ENCODE data around the gene DIAPH2. TPM values are rescaled to one million over a fixed set of nuclear protein-coding genes. Genes with fewer than 3 reads are reported as not detected.

DIAPH2 gene
- total RNA-seq, 2 donors from 2014 or later, result 11.6 to 12.7 TPM

DNA sequence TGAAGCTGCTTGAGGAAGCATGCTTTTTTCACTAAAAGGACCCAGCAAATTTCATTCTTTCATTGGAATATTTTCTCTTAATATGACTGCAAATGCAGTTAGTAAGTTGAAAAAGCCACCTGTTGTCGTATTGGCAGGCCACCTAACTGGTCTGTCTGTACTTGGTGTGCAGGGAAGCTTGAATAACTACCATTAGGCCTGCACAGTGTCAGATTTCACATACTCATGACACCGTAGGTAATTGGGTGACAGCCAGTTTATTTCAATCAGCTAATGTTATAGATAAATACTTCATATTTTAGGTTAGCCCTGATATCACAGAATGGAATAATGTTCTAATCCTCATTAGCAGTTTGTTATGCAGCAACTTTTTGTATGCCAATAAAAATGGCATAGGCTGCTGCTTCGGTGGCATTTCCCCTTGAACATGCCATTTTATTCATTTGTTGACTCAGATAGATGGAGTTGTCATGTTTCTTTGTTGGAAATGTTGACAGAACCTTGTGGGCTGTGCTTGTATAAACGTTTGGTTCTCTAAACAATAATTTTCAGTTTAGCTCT, 372.8 kb downstream of the DIAPH2 start:
- H3K4me1 ChIP-seq, result no peaks in the 10 kb centered on the region
- TF ChIP-seq, protein P1, sequence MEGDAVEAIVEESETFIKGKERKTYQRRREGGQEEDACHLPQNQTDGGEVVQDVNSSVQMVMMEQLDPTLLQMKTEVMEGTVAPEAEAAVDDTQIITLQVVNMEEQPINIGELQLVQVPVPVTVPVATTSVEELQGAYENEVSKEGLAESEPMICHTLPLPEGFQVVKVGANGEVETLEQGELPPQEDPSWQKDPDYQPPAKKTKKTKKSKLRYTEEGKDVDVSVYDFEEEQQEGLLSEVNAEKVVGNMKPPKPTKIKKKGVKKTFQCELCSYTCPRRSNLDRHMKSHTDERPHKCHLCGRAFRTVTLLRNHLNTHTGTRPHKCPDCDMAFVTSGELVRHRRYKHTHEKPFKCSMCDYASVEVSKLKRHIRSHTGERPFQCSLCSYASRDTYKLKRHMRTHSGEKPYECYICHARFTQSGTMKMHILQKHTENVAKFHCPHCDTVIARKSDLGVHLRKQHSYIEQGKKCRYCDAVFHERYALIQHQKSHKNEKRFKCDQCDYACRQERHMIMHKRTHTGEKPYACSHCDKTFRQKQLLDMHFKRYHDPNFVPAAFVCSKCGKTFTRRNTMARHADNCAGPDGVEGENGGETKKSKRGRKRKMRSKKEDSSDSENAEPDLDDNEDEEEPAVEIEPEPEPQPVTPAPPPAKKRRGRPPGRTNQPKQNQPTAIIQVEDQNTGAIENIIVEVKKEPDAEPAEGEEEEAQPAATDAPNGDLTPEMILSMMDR (IDR thresholded peaks at IDR 0.05), result no peak
- no peaks in the 10 kb centered on the region for H3K36me3 ChIP-seq
- no peak for DNase-seq (ENCODE audit: low spot score)
- H3K4me3 ChIP-seq, result no peak overlapping the region
- H3K9me3 ChIP-seq, result no peaks in the 10 kb centered on the region
- H3K27me3 ChIP-seq, result no peaks in the 10 kb centered on the region
- H3K27ac ChIP-seq, result no peak overlapping the region

DNA sequence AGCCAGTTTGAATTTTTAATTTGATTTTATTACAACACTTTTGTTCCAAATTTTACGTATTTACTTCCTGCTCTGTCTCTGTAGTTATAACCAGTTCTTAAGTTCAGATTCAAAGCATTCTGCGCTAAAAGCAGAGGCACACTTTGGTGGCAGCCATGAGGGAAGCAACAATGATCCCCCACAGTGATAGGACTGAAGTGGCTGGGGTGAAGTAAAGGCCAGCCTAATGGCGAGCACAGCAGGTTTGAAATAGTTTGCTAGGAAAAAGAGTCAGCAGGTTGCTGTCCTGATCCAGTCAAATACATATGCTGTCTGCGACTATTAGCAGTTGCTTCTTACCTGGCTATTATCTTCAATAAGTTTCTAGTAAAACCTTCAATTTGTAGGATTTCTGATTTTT, 375.4 kb downstream of the DIAPH2 start:
- TF ChIP-seq, protein P1 (IDR thresholded peaks at IDR 0.05), result no peak
- H3K27me3 ChIP-seq, result no peaks in the 10 kb centered on the region
- no peak overlapping the region for H3K27ac ChIP-seq
- no peak overlapping the region for H3K4me3 ChIP-seq
- no peak for DNase-seq (ENCODE audit: low spot score)
- no peaks in the 10 kb centered on the region for H3K36me3 ChIP-seq
- no peaks in the 10 kb centered on the region for H3K9me3 ChIP-seq
- no peaks in the 10 kb centered on the region for H3K4me1 ChIP-seq

- H3K9me3 ChIP-seq, result no peaks in the 10 kb centered on the region
- no peaks in the 10 kb centered on the region for H3K36me3 ChIP-seq
- H3K27me3 ChIP-seq, result no peaks in the 10 kb centered on the region
- TF ChIP-seq, protein P1 (IDR thresholded peaks at IDR 0.05), result no peak
- no peaks in the 10 kb centered on the region for H3K4me1 ChIP-seq
- no peak overlapping the region for H3K4me3 ChIP-seq
- no peak for DNase-seq (ENCODE audit: low spot score)
- H3K27ac ChIP-seq, result no peak overlapping the region
These were observed 380.4 kb downstream of the DIAPH2 start for GRCh38 chrX:97065066-97065465.

DNA sequence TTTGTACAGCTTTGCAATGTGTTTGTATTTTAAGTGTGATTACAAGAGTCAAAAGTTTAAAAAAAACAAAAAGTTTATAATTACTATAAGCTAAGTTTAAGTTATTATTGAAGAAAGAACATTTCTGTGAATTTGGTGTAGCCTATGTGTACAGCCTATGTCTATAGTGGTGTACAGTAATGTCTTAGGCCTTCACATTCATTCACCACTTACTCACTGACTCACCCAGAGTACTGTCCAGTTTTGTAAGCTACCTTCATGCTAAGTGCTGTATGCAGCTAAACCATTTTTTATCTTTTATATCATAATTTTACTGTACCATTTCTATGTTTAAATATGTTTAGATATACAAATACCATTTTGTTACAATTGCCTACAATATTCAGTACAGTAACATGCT, 381.3 kb downstream of the DIAPH2 start:
- no peaks in the 10 kb centered on the region for H3K27me3 ChIP-seq
- H3K4me1 ChIP-seq, result no peaks in the 10 kb centered on the region
- H3K36me3 ChIP-seq, result no peaks in the 10 kb centered on the region
- H3K4me3 ChIP-seq, result no peak overlapping the region
- DNase-seq (ENCODE audit: low spot score), result no peak
- TF ChIP-seq, protein P1 (IDR thresholded peaks at IDR 0.05), result no peak
- H3K27ac ChIP-seq, result no peak overlapping the region
- H3K9me3 ChIP-seq, result no peaks in the 10 kb centered on the region

DNA sequence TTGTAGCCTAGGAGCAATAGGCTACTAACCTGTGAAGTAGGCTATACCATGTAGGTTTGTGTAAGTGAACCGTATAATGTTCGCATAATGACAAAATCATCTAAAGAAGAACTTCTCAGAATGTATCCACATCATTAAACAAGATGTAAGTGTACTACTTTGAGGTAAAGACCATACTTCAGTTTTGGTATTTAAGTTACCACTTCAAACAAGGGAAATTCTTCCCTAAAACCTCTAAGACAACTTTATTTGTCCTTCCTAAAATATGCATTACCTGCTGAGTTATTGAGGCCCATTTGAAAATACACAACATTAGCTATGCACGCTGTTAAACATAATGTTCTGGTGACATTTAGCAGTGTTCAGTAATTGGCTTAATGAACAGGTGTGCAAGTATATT, 381.7 kb downstream of the DIAPH2 start:
- DNase-seq (ENCODE audit: low spot score), result no peak
- H3K4me3 ChIP-seq, result no peak overlapping the region
- no peaks in the 10 kb centered on the region for H3K9me3 ChIP-seq
- H3K27ac ChIP-seq, result no peak overlapping the region
- H3K4me1 ChIP-seq, result no peaks in the 10 kb centered on the region
- TF ChIP-seq, protein P1 (IDR thresholded peaks at IDR 0.05), result no peak
- H3K27me3 ChIP-seq, result no peaks in the 10 kb centered on the region
- no peaks in the 10 kb centered on the region for H3K36me3 ChIP-seq

DNA sequence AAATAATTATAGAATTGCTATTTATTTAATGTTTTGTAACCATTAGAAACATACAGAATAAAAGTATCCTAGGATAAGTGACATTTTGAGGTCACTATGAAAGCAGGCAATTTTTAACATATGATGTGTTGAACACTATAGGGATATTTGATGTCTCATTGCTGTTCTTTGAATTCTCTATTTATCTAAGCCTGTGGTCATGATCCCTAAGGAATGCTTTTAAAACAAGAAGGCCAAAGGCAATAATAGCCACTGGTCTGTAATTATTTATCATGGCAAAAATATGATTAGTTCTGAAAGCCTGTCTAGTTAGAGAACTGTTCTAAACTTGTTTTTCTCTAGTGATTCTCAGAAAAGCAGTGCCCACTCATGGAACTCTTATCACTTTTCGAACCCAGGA, 385.7 kb downstream of the DIAPH2 start:
- DNase-seq (ENCODE audit: low spot score), result no peak
- no peaks in the 10 kb centered on the region for H3K27me3 ChIP-seq
- H3K4me1 ChIP-seq, result no peaks in the 10 kb centered on the region
- TF ChIP-seq, protein P1 (IDR thresholded peaks at IDR 0.05), result no peak
- no peaks in the 10 kb centered on the region for H3K36me3 ChIP-seq
- no peak overlapping the region for H3K4me3 ChIP-seq
- no peaks in the 10 kb centered on the region for H3K9me3 ChIP-seq
- no peak overlapping the region for H3K27ac ChIP-seq
